HG03066 (cell line): ENCODE measurements around the gene GNS.
"Not testable (repeated sequence)": the region's sequence is repeated elsewhere in the genome, so short reads cannot be mapped to it uniquely, and the experiment has no call there.

ENCODE experiments used
- ATAC-seq: cut with Tn5 transposase; IDR thresholded peaks from one replicate; pipeline ENCODE4 v1.9.1; 2021; ENCODE audit warnings: low read depth; ENCODE audit not compliant: unreplicated experiment

The GNS gene

GRCh38 chr12:64706306-64706705 lies 52.9 kb downstream of the GNS start:
- no peak for ATAC-seq

GRCh38 chr12:64701283-64701682 lies 57.9 kb downstream of the GNS start:
- no peak for ATAC-seq

GRCh38 chr12:64700532-64700931 lies 58.7 kb downstream of the GNS start:
- no peak for ATAC-seq

GRCh38 chr12:64699504-64700115 lies 59.6 kb downstream of the GNS start:
- ATAC-seq = no peak

- no peak for ATAC-seq
Measured at GRCh38 chr12:64696080-64696741, 63.0 kb downstream of the GNS start.

- ATAC-seq = no peak
Measured at GRCh38 chr12:64695550-64695949, 63.7 kb downstream of the GNS start.

GRCh38 chr12:64694130-64695040 lies 64.8 kb downstream of the GNS start:
- no peak for ATAC-seq

GRCh38 chr12:64691795-64692583 lies 67.2 kb downstream of the GNS start:
- no peak for ATAC-seq

GRCh38 chr12:64691227-64691794 lies 67.9 kb downstream of the GNS start:
- ATAC-seq = no peak

- ATAC-seq = not testable (repeated sequence)
Measured at GRCh38 chr12:64690236-64690635, 69.0 kb downstream of the GNS start.

GRCh38 chr12:64688715-64689114 lies 70.5 kb downstream of the GNS start:
- ATAC-seq = no peak

- ATAC-seq = no peak
Measured at GRCh38 chr12:64688219-64688618, 71.0 kb downstream of the GNS start.

- ATAC-seq = no peak
Measured at GRCh38 chr12:64687816-64688215, 71.4 kb downstream of the GNS start.

GRCh38 chr12:64685605-64686004 lies 73.6 kb downstream of the GNS start:
- ATAC-seq = no peak

GRCh38 chr12:64685050-64685449 lies 74.2 kb downstream of the GNS start:
- ATAC-seq = no peak

GRCh38 chr12:64683816-64684543 lies 75.2 kb downstream of the GNS start:
- no peak for ATAC-seq

- ATAC-seq = no peak
Measured at GRCh38 chr12:64682572-64683277, 76.5 kb downstream of the GNS start.

- no peak for ATAC-seq
Measured at GRCh38 chr12:64681200-64682052, 77.8 kb downstream of the GNS start.
